HepG2 (cell line): Measurements from ENCODE around the gene MORF4L1. TPM values are rescaled to one million over a fixed set of nuclear protein-coding genes. Genes with fewer than 3 reads are reported as not detected.

ENCODE experiments used
- CREM ChIP-seq, 2 experiments: sonication (generic) in 1 of 2; formaldehyde crosslinking in 1 of 2; IDR thresholded peaks; 2 replicates each; pipeline versions ENCODE4 v1.4.0 to v1.6.1; 2016 to 2020; ENCODE audit warnings: antibody characterized with exemption in 1 of 2, mild to moderate bottlenecking in 1 of 2, missing genetic modification reagents in 1 of 2
- E2F2 ChIP-seq: sonication (generic); formaldehyde crosslinking; IDR thresholded peaks from 2 replicates; pipeline ENCODE4 v1.4.0; 2020; ENCODE audit warnings: missing genetic modification reagents, borderline replicate concordance
- HES4 ChIP-seq: sonication (generic); formaldehyde crosslinking; IDR thresholded peaks from 2 replicates; pipeline ENCODE4 v1.9.0; 2021; ENCODE audit warnings: mild to moderate bottlenecking, missing genetic modification reagents, borderline replicate concordance
- KDM1A ChIP-seq: IDR thresholded peaks from 2 replicates; pipeline ENCODE4 v1.6.1; 2016; ENCODE audit warnings: missing compliant biosample characterization
- NR2F2 ChIP-seq: IDR thresholded peaks from 2 replicates; pipeline ENCODE4 v1.6.1; 2012; ENCODE audit warnings: low read depth, inconsistent platforms, borderline replicate concordance
- PAWR ChIP-seq: sonication (generic); formaldehyde crosslinking; IDR thresholded peaks from 2 replicates; pipeline ENCODE4 v1.4.0; 2020; ENCODE audit warnings: missing genetic modification reagents, mild to moderate bottlenecking, borderline replicate concordance
- SRSF1 ChIP-seq: fragments of 200-400 bp; formaldehyde crosslinking; optimal IDR thresholded peaks from 2 replicates; pipeline ENCODE3; 2017; ENCODE audit warnings: mild to moderate bottlenecking, low read depth, low read length, moderate library complexity
- THAP8 ChIP-seq: sonication (generic); formaldehyde crosslinking; IDR thresholded peaks from 2 replicates; pipeline ENCODE4 v1.5.1; 2020; ENCODE audit warnings: missing genetic modification reagents, mild to moderate bottlenecking, borderline replicate concordance
- U2AF1 ChIP-seq: fragments of 200-400 bp; formaldehyde crosslinking; optimal IDR thresholded peaks from 2 replicates; pipeline ENCODE3; 2017; ENCODE audit warnings: mild to moderate bottlenecking, low read depth, low read length
- ZBTB38 ChIP-seq: sonication (generic); formaldehyde crosslinking; IDR thresholded peaks from 2 replicates; pipeline ENCODE4 v1.5.1; 2020; ENCODE audit warnings: mild to moderate bottlenecking, missing genetic modification reagents
- ZHX2 ChIP-seq, 2 experiments: sonication (generic) in 1 of 2; formaldehyde crosslinking in 1 of 2; IDR thresholded peaks; 2 replicates each; pipeline versions ENCODE4 v1.6.1 to v1.9.0; 2014 to 2022; ENCODE audit warnings: antibody characterized with exemption in 1 of 2, borderline replicate concordance in 1 of 2, inconsistent platforms in 1 of 2, low read depth in 1 of 2, missing genetic modification reagents in 1 of 2
- ZNF124 ChIP-seq: sonication (generic); formaldehyde crosslinking; IDR thresholded peaks from 2 replicates; pipeline ENCODE4 v1.4.0; 2020; ENCODE audit warnings: missing genetic modification reagents
- ZNF331 ChIP-seq: sonication (generic); formaldehyde crosslinking; IDR thresholded peaks from 2 replicates; pipeline ENCODE4 v1.4.0; 2020; ENCODE audit warnings: missing genetic modification reagents
- ZNF337 ChIP-seq: sonication (generic); formaldehyde crosslinking; IDR thresholded peaks from 2 replicates; pipeline ENCODE4 v1.5.1; 2020; ENCODE audit warnings: missing genetic modification reagents, low read depth, mild to moderate bottlenecking, borderline replicate concordance
- ZNF382 ChIP-seq: sonication (generic); formaldehyde crosslinking; IDR thresholded peaks from 2 replicates; pipeline ENCODE4 v1.5.0; 2020; ENCODE audit warnings: missing genetic modification reagents, mild to moderate bottlenecking, borderline replicate concordance
- ZNF414 ChIP-seq: sonication (generic); formaldehyde crosslinking; IDR thresholded peaks from 2 replicates; pipeline ENCODE4 v1.5.0; 2020; ENCODE audit warnings: missing genetic modification reagents
- ZNF441 ChIP-seq: sonication (generic); formaldehyde crosslinking; IDR thresholded peaks from 2 replicates; pipeline ENCODE4 v1.7.0; 2021; ENCODE audit warnings: missing genetic modification reagents, borderline replicate concordance
- ZNF572 ChIP-seq: sonication (generic); formaldehyde crosslinking; IDR thresholded peaks from 2 replicates; pipeline ENCODE4 v1.5.1; 2020; ENCODE audit warnings: mild to moderate bottlenecking, missing genetic modification reagents
- ZNF670 ChIP-seq: sonication (generic); formaldehyde crosslinking; IDR thresholded peaks from 2 replicates; pipeline ENCODE4 v1.8.0; 2022; ENCODE audit warnings: mild to moderate bottlenecking, missing genetic modification reagents, borderline replicate concordance
- polyA plus RNA-seq, 8 experiments: library from polyadenylated mRNA; depleted of rRNA in 3 of 8; stranded (reverse) in 7 of 8; unstranded in 1 of 8; fragments of >200 nt; fragmentation: Illumina TruSeq in 4 of 8; extraction: Trizol in 4 of 8; gene quantifications; 2 replicates each; pipeline versions ENCODE4 v1.2.1 to v1.2.3, GENCODE V29; 2011 to 2016; ENCODE audit warnings: low read depth in 4 of 8, missing spikeins in 1 of 8, mixed read lengths in 1 of 8; ENCODE audit not compliant: insufficient read depth in 1 of 8
- total RNA-seq, 5 experiments: library from RNA; depleted of rRNA; stranded (reverse); fragments of >200 nt; fragmentation: Illumina TruSeq; extraction: Trizol; gene quantifications; 2 replicates each; pipeline ENCODE4 v1.2.3, GENCODE V29; 2016; ENCODE audit warnings: low read depth in 1 of 5

MORF4L1 gene
- total and polyA plus RNA-seq, 2 of the 13 experiments (the other 11 are each of a cell fraction or from before 2014, with no cell fraction given) = 218 to 219 TPM

DNA sequence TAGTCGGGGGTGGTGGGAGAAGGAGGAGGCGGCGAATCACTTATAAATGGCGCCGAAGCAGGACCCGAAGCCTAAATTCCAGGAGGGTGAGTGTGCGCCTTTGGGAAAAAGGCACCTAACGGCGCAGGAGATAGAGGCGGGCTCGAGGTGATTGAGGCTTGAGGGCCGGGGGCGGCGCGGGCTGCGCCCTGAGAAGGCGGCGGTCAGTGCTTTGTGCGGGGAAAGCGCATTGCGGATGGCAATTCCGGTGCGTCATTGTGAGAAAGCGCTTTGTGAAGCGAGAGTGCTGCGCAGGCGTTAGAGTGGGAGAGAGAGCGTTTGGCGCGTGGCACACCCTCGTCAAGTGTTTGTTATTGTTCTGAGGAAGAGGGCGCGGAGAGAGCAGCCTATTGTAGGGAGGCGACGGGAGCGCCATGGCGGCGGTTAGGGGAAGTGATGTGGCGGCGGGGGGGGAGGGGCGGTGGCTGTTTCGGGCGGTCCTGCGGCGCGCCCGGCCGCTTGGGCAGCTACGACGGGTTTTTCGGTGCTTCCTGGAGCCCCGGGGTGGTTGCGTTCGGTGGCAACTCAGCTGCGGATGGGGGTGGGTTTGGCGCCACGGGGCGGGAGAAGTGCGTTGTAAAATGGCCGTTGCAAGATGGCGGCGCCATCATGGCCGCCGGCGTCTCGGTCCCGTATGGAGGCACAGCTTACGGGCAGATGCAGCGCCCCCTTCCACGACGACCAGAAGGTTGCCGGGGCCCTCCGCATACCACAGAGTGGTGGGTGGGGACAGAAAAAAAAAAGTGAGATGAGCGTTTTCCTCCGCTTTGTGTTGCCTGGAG lies 492 bp downstream of the MORF4L1 start (continued):
- TF ChIP-seq CREM (IDR thresholded peaks at IDR 0.05) = peak; percentile 13; the same call in 1 of the 2 replicates
- TF ChIP-seq CREM (CRISPR knock-in tag; IDR thresholded peaks at IDR 0.05) = no peak
- TF ChIP-seq THAP8 (CRISPR knock-in tag) = 0 out of 2 replicates have a peak, but pooled peaks have one; percentile 24
- TF ChIP-seq ZHX2 (IDR thresholded peaks at IDR 0.05; ENCODE audit: low read depth) = peak; percentile 99
- TF ChIP-seq ZHX2 (CRISPR knock-in tag; IDR thresholded peaks at IDR 0.05; ENCODE audit: borderline replicate concordance) = no peak
- TF ChIP-seq ZBTB38 = peak; percentile 65; the same call in 1 of the 2 replicates
- TF ChIP-seq ZNF331 (CRISPR knock-in tag) = peak; percentile 66; the same call in 1 of the 2 replicates
- peak; percentile 72 for TF ChIP-seq SRSF1
- no peak for TF ChIP-seq ZNF572 (CRISPR knock-in tag)
- TF ChIP-seq U2AF1 = peak; percentile 52
- TF ChIP-seq ZNF670 (CRISPR knock-in tag) = 0 out of 2 replicates have a peak, but pooled peaks have one; percentile 35
- TF ChIP-seq E2F2 = no peak
- TF ChIP-seq NR2F2 = peak; percentile 6; the same call in 1 of the 2 replicates
- TF ChIP-seq ZNF382 = no peak
- TF ChIP-seq HES4 (CRISPR knock-in tag) = peak; percentile 48; the same call in 1 of the 2 replicates
- no peak for TF ChIP-seq ZNF414
- TF ChIP-seq ZNF124 (CRISPR knock-in tag) = peak; percentile 34; the same call in 1 of the 2 replicates
- TF ChIP-seq KDM1A = no peak
- no peak for TF ChIP-seq PAWR (CRISPR knock-in tag)
- TF ChIP-seq ZNF441 (CRISPR knock-in tag) = 0 out of 2 replicates have a peak, but pooled peaks have one; percentile 16
- no peak for TF ChIP-seq ZNF337
